Spleen (tissue), 11 donors: Measurements from ENCODE around the gene CNPY4. TPM values are rescaled to one million over a fixed set of nuclear protein-coding genes. Genes with fewer than 3 reads are reported as not detected.

Source experiments
- DNase-seq: peaks from one replicate; pipeline ENCODE4 v3.0.0-alpha.2; 2020
- H3K27ac ChIP-seq, 8 donors: fragments of 200-600 bp; sonication (generic) in 7 of 8; 1 replicate in 4 of 8; 2 replicates in 4 of 8; pipeline versions ENCODE4 v1.5.0 to v1.8.0; 2016 to 2021; ENCODE audit warnings: inconsistent platforms in 4 of 8, mild to moderate bottlenecking in 4 of 8, moderate library complexity in 1 of 8
- H3K27me3 ChIP-seq, 7 donors: fragments of 200-600 bp; sonication (generic) in 6 of 7; replicated peaks in 1 of 7; 1 replicate in 4 of 7; 2 replicates in 3 of 7; pipeline versions ENCODE4 v1.5.0 to v1.8.0; 2016 to 2021; ENCODE audit warnings: inconsistent platforms in 3 of 7, mild to moderate bottlenecking in 1 of 7
- H3K36me3 ChIP-seq, 6 donors: fragments of 200-600 bp; sonication (generic) in 5 of 6; 1 replicate in 4 of 6; 2 replicates in 2 of 6; pipeline versions ENCODE4 v1.5.0 to v1.8.0; 2016 to 2021; ENCODE audit warnings: inconsistent platforms in 2 of 6
- H3K4me1 ChIP-seq, 6 donors: fragments of 200-600 bp; sonication (generic) in 5 of 6; 1 replicate in 3 of 6; 2 replicates in 3 of 6; pipeline versions ENCODE4 v1.5.0 to v1.8.0; 2016 to 2021; ENCODE audit warnings: inconsistent platforms in 3 of 6
- H3K4me3 ChIP-seq, 8 donors: fragments of 200-600 bp; sonication (generic) in 7 of 8; 1 replicate in 4 of 8; 2 replicates in 4 of 8; pipeline versions ENCODE4 v1.5.0 to v1.8.0; 2016 to 2021; ENCODE audit warnings: inconsistent platforms in 4 of 8, mild to moderate bottlenecking in 4 of 8, moderate library complexity in 2 of 8
- H3K9me3 ChIP-seq, 8 donors: fragments of 200-600 bp; sonication (generic) in 7 of 8; 1 replicate in 4 of 8; 2 replicates in 4 of 8; pipeline versions ENCODE4 v1.5.0 to v1.8.0; 2016 to 2021; ENCODE audit warnings: inconsistent platforms in 4 of 8
- POLR2A ChIP-seq, 3 donors: fragments of 450-650 bp; IDR thresholded peaks; one replicate each; pipeline ENCODE4 v1.5.1; 2017; ENCODE audit warnings: antibody characterized with exemption in 3 of 3, mild to moderate bottlenecking in 1 of 3
- POLR2AphosphoS5 ChIP-seq, 3 donors: sonication (generic); formaldehyde crosslinking; IDR thresholded peaks; one replicate each; pipeline ENCODE4 v1.5.1; 2017; ENCODE audit warnings: antibody characterized with exemption in 3 of 3
- WGBS, 5 donors: extraction: QIAGEN DNeasy Blood & Tissue Kit in 3 of 5; methylation state at CpG; one replicate each; pipeline versions ENCODE4 v1.1.5 to v1.1.7; 2013 to 2018; 5-methylcytosine and 5-hydroxymethylcytosine counted together
- intact Hi-C: fragments of 100-400 bp; cut with DNase I; formaldehyde crosslinking; loops from one replicate; pipeline ENCODE4 v1.15.0; 2023; ENCODE audit warnings: low total_unique reads
- polyA plus RNA-seq, 3 donors: library from polyadenylated mRNA; stranded (reverse); fragments of 200-250 nt; gene quantifications; one replicate each; pipeline ENCODE4 v1.2.1, GENCODE V29; 2013
- total RNA-seq, 7 donors: library from RNA; depleted of rRNA in 3 of 7; stranded (reverse); fragments of >200 nt in 3 of 7; fragmentation: NEBNext Ultra II Directional in 4 of 7; extraction: Animal tissue kit (Norgen Biotek cat#: 25700) in 4 of 7; gene quantifications; one replicate each; pipeline versions ENCODE4 v1.1.0 to v1.2.1, GENCODE V29; 2016 to 2021
- TF ChIP-seq, protein P1 (sequence below), 11 experiments: fragments of 200-600 bp in 7 of 11; fragments of 450-650 bp in 4 of 11; sonication (generic) in 4 of 11; IDR thresholded peaks in 8 of 11; conservative IDR thresholded peaks in 3 of 11; 1 replicate in 7 of 11; 2 replicates in 4 of 11; pipeline versions ENCODE4 v1.4.0 to v1.8.0; 2016 to 2021; ENCODE audit warnings: antibody characterized with exemption in 11 of 11, inconsistent platforms in 4 of 11, mild to moderate bottlenecking in 1 of 11
- donor health status: healthy with polysubstance abuse.
- donor health status: DM: no; HTN: no; CAD: no; lungs with moderate emphysema.
- donor health status: DM: no; HTN: no; CAD: no.
- donor health status: Bipolar disorder and iron deficiency.
- donor health status: healthy.
- donor health status: DM: no; HTN: no; CAD: no.
- donor health status: DM: yes; HTN: yes; CAD: no.

Gene CNPY4
- total and polyA plus RNA-seq, 10 donors = 9.7 to 19.7 (median 13.8) TPM

DNA sequence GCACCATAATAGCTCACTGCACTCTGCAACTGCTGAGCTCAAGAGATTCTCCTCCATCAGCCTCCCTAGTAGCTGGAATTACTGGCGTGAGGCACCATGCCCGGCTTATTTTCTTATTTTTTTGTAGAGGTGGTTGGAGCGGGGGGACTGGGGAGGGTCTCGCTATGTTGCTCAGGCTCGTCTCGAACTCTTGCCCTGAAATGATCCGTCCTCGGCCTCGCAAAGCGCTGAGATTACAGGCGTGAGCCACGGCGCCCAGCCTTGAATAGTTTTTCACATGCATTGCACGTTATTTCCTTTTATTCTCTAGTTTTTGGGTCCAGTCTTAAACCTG, 28.8 kb downstream of the CNPY4 start:
- TF ChIP-seq POLR2AphosphoS5 (IDR thresholded peaks at IDR 0.05) (no peak), POLR2A (IDR thresholded peaks at IDR 0.05) (no peak)
- TF ChIP-seq, protein P1, sequence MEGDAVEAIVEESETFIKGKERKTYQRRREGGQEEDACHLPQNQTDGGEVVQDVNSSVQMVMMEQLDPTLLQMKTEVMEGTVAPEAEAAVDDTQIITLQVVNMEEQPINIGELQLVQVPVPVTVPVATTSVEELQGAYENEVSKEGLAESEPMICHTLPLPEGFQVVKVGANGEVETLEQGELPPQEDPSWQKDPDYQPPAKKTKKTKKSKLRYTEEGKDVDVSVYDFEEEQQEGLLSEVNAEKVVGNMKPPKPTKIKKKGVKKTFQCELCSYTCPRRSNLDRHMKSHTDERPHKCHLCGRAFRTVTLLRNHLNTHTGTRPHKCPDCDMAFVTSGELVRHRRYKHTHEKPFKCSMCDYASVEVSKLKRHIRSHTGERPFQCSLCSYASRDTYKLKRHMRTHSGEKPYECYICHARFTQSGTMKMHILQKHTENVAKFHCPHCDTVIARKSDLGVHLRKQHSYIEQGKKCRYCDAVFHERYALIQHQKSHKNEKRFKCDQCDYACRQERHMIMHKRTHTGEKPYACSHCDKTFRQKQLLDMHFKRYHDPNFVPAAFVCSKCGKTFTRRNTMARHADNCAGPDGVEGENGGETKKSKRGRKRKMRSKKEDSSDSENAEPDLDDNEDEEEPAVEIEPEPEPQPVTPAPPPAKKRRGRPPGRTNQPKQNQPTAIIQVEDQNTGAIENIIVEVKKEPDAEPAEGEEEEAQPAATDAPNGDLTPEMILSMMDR (IDR thresholded peaks at IDR 0.05 in 8 of 11, conservative IDR thresholded peaks at IDR 0.05 in 3 of 11) = peak in 1 of 11 experiments; percentile 6
- 11 to 20% (median 14%) methylated on average over 14 of the region's 14 CpGs for WGBS, 5 donors
- peak overlapping the region; percentile 55 to 81 (median 73) for H3K4me3 ChIP-seq
- H3K9me3 ChIP-seq = no peaks in the 10 kb centered on the region
- H3K27me3 ChIP-seq = no peaks in the 10 kb centered on the region
- H3K27ac ChIP-seq = peak overlapping the region; percentile 74 to 97 (median 94)
- intact Hi-C loops = no loop called here
- DNase-seq = no peak
- H3K36me3 ChIP-seq = peaks cover 0 to 30% (median 3%) of the 10 kb centered on the region in 6 donors
- H3K4me1 ChIP-seq = peaks cover 28 to 55% (median 47%) of the 10 kb centered on the region in 6 donors

DNA sequence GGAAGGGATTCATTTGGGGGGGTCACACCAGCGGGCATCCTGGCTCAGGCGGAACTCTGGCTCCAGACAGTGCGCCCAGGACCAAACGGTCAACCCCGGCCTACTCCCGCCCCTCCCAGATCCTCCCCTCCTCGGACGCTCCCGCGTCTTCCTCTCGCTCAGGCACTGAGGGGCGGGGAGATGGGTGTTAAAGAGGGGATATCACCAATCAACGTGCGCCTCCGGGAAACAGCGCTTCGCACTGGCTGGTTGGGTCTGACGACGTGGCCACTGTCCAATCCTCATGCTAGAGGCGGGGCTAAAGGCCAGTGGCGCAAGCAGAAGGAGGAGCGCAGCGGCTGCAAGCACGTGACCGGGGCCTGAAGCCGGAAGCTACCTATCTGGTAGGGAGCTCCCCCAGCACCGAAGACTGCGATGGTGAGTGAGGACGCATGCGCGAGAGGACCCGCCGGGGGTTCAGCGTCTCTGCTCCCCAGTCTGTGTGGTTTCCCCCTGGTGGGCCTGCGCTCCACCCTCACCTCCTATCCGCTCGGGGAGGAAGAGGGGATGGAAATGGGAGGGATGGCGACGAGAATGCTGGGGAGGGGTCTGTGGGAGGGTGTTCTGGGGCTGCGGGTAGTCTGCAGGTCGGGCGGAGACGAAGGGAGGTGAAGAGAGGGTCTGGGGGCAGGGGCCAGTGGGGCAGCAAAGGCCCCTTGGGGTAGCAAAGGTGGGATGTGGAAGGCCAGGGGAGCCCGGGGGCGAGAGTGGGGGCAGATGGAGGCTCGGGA, 29.3 kb downstream of the CNPY4 start, which contains the start of gene LAMTOR4:
LAMTOR4 (plus strand) TSS at position 360 of the 770 bp plus-strand sequence; CDS start at position 415, 55 bp downstream.
- TF ChIP-seq, protein P1 (IDR thresholded peaks at IDR 0.05 in 8 of 11, conservative IDR thresholded peaks at IDR 0.05 in 3 of 11) = peak in 8 of 11 experiments; percentile 5 to 37 (median 22)
- TF ChIP-seq POLR2A (IDR thresholded peaks at IDR 0.05) (peak; percentile 37 to 68 (median 61)), POLR2AphosphoS5 (IDR thresholded peaks at IDR 0.05) (peak; percentile 96 to 98 (median 97))
- intact Hi-C loops = no loop called here
- no peaks in the 10 kb centered on the region for H3K27me3 ChIP-seq
- H3K4me3 ChIP-seq = peak within 1 kb of the TSS; percentile 55 to 81 (median 73)
- 0 to 1% (median 1%) methylated on average over 35 to 46 of the region's 46 CpGs for WGBS, 5 donors
- H3K27ac ChIP-seq = peak within 1 kb of the TSS; percentile 74 to 97 (median 94)
- peak; percentile 100 for DNase-seq
- peaks cover 28 to 60% (median 52%) of the 10 kb centered on the region in 6 donors for H3K4me1 ChIP-seq
- H3K36me3 ChIP-seq = peaks cover 0 to 35% (median 9%) of the 10 kb centered on the region in 6 donors
- H3K9me3 ChIP-seq = no peaks in the 10 kb centered on the region

GRCh38 chr7:100152404-100152803, 33.0 kb downstream of the CNPY4 start:
- Histone ChIP-seq H3K27me3 (no peaks in the 10 kb centered on the region), H3K4me1 (peaks cover 34 to 93% (median 84%) of the 10 kb centered on the region in 6 donors), H3K27ac (peak overlapping the region in 7 of 8 donors; percentile 59 to 97 (median 70)), H3K36me3 (peaks cover 0 to 72% (median 37%) of the 10 kb centered on the region in 6 donors), H3K9me3 (no peaks in the 10 kb centered on the region), H3K4me3 (peak overlapping the region in 1 of 8 donors; percentile 33)
- TF ChIP-seq POLR2AphosphoS5 (IDR thresholded peaks at IDR 0.05) (peak in 1 of 3 donors; percentile 40), POLR2A (IDR thresholded peaks at IDR 0.05) (no peak)
- TF ChIP-seq, protein P1 (IDR thresholded peaks at IDR 0.05 in 8 of 11, conservative IDR thresholded peaks at IDR 0.05 in 3 of 11) = peak in 1 of 11 experiments; percentile 19
- intact Hi-C loops = no loop called here
- no peak for DNase-seq
